Stimulated activated CD8-positive, alpha-beta memory T cell treated with anti-CD3 and anti-CD28 coated beads, Interleukin-7, amount 100 ng/mL, for 48 hours (primary cell): ENCODE results near the gene MORC4.

Source experiments
- DNase-seq, 2 donors: peaks; one replicate each; pipeline ENCODE4 v3.0.0-alpha.2; 2020; ENCODE audit warnings: low read depth in 1 of 2; ENCODE audit errors: extremely low read depth in 1 of 2

Gene MORC4

DNA sequence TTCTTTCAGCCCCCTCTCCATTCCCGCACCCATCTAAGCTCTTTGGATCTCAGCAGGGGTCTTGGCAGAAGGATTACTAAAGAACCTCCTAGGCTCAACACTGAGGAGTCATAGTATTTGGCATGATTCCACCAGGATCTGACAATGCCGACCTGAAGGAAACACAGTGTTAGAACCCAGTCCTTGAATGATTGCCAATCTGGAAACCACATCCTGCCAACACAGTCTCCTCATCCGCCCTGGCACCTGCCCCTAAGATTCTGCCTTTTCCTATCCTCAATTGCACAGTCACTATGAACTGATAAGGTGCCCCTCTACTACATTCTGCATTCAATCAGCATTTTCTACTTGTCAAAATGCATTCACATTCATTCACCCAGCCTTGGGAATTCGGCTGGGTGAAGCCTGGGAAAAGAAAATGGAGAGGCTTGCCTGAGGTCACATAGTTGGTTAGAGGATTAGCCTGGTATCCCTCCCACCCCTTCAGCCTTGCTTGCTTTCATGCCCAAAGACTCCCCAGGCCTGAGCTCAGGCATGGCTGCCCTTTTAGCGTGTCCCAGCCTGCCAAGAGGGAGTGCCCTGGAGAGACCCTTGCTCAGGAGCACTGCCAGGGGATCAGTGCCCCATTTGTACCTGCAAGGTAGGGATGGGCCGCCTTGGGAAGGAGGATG is 82.0 kb downstream of the MORC4 start:
- no peak for DNase-seq

DNA sequence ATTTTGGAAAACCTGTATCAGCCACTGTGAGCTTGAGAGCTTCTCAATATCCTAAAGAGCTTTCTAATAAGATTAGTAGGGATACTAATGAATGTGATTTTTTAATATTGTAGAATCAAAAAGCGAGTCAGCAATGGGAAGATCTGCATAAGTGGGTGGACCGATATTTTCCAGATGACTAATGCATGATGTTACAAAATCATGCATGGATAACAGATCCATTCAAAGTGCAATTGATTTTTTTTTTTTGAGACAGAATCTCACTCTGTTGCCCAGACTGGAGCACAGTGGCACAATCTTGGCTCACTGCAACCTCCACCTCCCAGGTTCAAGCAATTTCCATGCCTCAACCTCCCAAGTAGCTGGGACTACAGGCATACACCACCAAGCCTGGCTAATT is 87.1 kb downstream of the MORC4 start:
- no peak for DNase-seq

DNA sequence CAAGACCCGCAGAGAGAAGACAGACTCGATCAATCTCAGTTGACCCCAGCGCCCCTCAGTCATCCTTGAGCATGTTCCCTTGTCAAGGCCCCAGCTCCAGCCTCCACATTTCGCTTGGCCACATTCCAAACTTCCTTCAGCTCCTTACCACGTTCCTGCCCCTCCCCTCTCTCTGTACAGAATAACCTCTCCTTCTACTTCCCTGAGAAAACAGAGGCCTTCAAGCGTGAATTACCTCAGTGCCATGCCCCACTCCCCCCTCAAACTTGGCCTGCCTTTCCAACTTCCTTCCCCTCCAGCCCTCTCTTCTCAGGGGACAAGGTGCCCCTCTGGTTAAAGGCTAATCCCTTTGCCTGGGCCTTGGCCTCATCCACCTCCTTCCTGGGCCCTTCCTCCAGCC is 93.7 kb downstream of the MORC4 start:
- no peak for DNase-seq

DNA sequence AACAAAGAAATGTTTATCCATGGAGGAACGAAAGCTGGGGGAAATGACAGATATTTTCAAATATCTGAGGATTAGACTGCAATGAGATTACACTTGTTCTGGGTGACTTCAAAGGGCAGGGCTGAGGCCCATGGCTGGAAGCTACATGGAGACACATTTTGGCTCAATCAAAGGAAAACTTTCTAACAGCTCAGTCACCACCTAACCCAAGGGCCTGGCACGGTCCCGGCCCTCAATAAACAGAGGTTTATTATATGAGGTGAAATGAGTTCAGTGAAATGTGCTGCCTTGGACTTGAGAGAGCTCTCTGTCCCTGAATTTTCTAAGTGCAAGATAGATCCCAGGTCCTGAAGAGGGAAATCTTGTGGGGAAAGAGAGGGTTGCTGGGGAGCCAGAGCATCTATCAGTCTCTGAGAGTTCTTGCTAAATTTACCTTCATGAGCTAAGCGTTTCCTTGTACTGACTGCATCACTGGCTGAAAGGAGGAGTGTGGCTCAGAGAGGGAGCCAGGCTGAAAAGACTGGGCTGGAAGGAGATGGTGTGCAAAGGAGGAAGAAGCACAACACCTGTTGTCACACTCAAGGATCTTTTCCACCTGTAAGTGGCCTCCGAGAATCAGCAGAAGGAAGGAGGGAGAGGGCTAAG is 94.8 kb downstream of the MORC4 start:
- DNase-seq = no peak

DNA sequence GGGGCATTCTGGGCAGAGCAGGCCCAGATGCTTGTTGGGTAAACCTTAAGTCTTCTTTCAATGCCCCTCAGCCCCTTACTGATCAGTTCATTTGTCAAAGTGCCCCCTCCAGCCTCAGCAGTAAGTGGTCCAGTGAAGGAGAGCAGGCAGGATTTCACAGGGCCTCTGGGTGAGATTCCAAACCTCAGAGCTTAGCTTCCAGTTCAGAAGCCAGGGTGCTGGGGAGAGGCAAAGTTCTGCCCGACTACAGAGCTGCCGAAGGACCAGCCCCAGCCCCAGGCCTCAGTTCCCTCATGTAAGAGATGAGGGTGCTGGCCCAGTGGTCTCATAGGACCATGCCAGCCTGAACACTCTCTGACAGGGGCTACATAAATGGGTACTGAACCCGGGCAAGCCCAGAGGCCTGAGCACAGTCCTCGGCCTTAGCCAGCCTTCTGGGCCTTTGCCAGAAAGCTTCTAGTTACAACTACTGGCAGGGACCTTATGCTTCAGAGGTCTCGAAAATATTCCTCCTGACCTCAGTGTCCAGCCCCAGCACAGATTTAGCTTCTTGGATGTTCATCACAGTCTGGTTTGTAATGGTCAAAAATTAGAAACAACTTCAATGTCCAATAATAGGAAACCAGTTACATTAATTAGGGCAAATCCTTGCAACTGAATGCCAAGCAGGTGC is 96.0 kb downstream of the MORC4 start:
- no peak for DNase-seq

DNA sequence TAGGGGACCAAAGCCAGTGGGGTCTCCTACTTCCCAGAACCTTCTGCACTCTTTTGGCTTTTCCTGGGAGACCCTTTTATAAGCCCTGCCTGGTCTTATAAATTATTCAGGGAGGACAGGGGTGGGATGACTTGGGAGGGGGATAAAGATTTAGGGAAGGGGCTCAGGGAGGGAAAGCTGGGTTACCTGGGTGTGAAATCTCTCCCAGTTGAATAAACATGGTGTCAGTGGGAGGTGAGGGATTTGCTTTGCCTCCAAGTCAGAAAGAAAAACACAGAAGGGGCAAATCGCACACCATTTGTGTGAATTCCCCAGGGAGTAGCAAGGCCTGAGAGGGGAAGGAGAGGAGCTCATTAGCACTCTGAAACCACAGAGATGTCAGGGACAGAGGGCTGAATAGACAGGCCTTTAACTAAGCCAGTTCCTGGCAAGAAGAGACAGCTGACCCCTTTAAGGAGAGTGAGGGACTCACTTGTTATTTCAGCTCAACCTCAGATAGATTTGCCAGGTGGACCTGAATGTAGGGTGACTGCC is 96.7 kb downstream of the MORC4 start, which contains the start of gene RIPPLY1:
TSS of gene RIPPLY1 (minus strand) at position 51 of the 534 bp plus-strand sequence. CDS start 54 bp downstream, outside the sequence.
- no peak for DNase-seq

DNA sequence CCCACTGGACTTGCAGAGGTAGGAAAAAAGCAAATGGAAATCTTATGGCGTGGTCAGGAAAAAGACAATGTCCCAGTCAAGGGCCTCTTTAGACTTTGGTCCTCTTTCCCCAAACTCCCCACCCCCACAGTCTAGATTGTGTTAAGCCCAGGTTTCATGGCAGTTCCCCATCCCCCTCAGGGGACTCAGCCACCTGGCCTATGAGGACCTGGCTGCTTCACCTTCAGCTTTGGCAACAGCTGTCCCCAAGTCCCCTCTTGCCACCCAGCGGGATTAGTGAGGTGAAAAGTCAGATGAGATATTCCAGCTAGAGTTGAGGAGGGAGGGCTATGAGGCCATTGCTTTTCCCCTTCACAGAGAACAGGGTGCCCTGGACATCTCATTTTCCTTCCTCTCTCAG is 97.3 kb downstream of the MORC4 start:
- DNase-seq = no peak

DNA sequence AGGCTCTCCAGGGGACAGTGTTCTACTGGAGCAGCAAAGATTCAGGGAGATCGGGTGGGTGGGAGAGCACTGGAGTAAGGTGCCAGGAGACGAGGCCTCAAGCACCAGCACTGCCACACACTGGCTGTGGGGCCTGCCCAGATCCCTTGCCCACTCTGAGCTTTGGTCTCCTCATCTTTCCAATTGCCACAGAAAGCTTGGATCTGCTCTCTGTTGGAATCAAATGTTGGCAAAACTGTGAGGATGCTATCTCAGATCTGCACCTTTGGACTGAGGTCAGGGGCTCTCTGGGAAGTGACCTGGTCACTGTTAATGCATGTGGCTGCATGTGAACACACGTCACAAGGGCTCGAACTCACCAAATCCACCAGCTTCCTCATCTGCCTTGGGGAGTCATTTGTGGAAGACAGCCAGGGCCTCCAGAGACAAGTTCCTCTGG is 98.2 kb downstream of the MORC4 start:
- no peak for DNase-seq

DNA sequence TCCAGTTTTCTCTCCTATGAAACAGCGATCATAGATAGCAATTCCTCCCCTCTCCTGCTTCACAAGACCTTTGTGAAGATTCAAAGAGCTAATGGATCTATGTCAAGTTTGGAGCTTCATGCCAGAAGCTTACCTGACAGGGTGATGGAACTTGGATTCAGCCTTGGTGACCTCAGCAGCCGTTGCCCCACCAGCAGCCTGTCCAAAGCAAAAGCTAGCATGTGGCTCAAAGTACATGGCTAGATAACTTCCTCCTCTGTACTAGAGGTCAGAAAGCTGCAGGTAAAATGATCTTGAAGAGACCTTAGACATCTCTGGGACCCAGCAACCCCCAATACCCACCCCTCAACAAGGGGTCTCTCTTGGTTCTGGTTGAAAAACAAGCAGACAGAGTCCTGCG is 98.7 kb downstream of the MORC4 start:
- DNase-seq = no peak

DNA sequence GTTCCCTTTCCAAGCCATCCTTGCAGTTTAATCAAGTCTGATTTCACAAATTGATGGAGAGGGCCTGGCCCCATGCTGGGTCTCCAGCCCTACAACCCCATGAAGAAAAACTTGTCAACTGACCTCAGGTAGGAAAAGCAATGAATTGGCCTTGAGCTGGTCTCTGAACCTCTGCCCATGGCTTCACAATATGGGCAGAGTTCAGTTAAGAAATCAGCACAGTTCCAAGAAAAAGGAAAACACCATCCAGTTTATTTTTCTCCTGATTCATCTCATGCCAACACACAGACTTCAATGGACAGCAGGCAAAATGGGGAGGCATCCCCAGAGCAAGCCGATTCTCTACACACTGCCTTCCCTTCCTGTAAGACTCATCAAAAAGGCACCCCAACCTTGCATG is 100.2 kb downstream of the MORC4 start:
- no peak for DNase-seq

DNA sequence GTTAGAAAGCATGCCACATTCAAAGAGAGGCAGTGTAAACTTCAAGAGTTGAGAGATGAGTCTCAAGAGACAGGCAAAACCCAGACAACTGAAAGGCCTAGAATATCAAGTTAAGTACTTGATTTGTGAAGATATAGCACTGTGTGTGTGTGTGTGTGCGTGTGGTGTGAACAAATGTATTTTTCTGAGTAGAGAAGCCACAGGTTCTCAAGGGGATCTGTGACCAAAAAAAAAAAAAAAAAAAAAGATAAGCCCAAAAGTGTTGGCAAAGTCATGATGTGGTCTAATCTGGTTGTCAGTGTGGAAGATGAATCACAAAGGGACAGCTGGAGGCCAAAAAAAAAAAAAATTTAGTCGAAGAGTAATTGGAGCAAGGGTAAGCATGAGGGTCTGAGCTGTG is 100.7 kb downstream of the MORC4 start:
- no peak for DNase-seq

DNA sequence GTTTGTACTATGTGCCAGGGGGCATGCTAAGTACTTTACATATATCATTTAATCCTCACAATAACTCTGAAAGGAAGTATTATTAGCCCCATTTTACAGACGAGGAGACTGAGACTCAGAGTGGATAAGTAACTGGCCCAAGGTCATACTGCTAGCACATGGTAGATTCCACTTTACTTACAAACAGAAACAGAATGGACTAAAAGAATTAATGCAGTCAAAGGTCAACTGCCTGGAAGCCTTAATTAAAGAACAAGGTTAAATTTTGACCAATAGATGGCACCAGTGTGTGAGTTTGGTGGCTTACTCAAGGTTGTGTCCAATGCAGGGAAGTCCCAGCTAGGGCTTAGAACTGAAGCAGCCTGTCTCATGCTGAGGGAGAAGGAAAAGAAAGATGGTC is 101.5 kb downstream of the MORC4 start:
- DNase-seq = no peak

DNA sequence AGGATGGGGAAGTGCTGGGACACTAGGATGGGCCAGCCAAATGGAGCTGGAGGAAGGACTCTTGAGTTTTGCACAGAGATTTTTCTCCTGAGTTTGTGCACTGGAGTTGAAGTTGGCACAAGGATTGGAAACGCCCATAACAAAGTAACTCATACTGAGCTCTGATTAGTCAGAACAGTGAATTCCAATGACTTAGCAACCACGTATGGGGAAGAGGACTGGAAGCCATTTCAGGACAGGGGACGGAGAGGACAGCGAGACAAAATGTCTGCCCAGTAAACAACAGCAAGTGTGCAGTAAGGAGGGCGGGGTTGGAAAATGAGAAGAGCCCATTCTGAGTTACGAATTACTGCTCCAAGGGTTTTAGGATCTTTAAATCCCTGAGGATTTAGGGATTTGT is 102.8 kb downstream of the MORC4 start:
- DNase-seq = no peak

DNA sequence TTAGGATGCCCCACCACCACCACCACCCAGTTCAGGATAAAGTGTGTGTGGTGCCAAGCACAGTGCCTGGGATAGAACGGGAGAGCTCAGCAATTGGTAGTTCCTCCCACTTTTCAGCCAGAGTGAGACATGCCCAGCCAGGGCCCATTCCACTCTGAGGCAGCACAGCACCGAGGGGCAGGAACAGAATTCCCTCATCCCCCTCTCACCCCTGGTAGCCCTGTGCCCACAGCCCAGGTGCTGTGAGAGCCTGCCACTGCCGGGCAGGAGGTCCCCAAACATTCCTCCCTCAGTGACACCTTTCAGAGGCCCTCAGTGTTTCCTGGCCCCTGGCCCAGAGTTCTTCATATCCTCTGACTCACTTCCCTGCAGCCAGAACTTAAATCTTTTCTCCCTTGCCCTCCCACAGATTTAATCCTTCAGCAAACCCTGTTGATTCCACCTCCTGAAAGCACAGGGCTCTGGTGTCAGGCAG is 105.0 kb downstream of the MORC4 start:
- no peak for DNase-seq

DNA sequence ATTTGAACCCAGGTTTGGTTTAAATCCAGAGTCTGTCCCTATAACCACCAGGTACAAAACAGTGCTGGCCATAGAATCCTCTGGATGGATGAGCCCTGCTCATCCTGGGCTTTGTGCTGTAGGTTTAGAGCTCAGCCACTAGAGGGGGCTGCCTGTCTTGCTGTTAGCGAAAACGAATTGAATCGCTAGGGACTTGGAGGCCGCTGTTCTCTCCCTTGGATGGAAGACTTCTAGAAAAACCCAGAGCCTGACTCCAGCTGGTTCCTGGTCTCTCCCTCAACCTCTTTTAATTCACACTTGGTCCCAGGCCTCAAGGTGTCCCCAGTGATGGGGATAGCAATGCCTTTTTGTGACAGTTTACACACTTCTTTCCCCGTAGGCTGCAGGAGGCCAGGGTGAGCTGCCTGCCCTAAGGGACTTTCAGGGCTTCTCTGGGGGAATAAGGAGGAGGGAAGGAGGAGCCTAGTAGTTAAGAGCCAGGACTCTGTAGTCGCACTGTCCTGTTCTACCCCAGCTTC is 105.6 kb downstream of the MORC4 start:
- DNase-seq = peak; percentile 14 to 15

DNA sequence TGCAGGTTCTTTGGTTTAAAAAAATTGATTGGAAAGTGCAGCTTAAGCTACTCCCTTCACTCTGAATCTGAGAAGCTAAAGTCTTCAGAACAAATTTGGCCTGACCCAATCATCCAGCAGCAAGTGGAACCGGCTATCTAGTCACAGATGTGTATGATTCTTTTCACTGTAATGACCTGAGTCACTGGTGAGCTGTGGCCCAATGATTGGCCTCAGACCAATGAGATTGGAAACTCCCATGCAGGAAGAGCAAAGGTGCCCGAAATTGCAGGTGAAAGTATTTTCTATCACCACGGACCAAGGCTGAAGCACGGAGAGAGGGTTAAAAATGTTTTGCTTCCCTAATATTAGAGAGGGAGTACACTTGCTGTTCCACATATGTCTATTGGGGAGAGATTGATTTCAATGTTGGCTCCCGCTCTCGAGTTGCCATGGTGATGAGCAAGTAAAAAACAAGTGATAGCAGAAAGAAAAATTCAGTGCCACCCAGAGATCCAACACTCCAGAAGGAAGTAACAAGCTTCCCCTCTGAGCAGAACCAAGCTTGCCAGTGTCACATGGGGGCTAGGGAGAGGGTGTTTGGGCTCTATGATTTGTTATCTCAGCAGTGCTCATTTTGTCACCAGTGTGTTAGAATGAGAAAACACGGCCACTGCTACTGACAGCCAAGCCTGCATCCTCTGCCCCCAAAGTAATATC is 108.1 kb downstream of the MORC4 start:
- DNase-seq = no peak
